Psoas muscle (tissue), 8 donors: ENCODE results near the gene MAPK10. TPM values are rescaled to one million over a fixed set of nuclear protein-coding genes. Genes with fewer than 3 reads are reported as not detected.

Experiments
- ATAC-seq, 4 donors: fragments of 200-7000 bp; cut with Tn5 transposase; one replicate each; pipeline ENCODE4 v1.9.1; 2020; ENCODE audit warnings: moderate library complexity in 3 of 4, mild to moderate bottlenecking in 2 of 4
- DNase-seq, 2 donors: peaks; one replicate each; pipeline ENCODE4 v3.0.0-alpha.2; 2020
- H3K27ac ChIP-seq: fragments of 200-600 bp; one replicate; pipeline ENCODE4 v1.8.0; 2022
- H3K27me3 ChIP-seq, 3 donors: fragments of 200-600 bp in 1 of 3; one replicate each; pipeline versions ENCODE4 v1.6.1 to v1.8.0; 2013 to 2022; ENCODE audit warnings: low read length in 2 of 3, mild to moderate bottlenecking in 2 of 3, moderate library complexity in 1 of 3; ENCODE audit not compliant: insufficient read depth in 3 of 3
- H3K36me3 ChIP-seq, 2 donors: fragments of 200-600 bp in 1 of 2; one replicate each; pipeline versions ENCODE4 v1.6.1 to v1.8.0; 2013 to 2022; ENCODE audit warnings: low read depth in 1 of 2, mild to moderate bottlenecking in 1 of 2, moderate library complexity in 1 of 2; ENCODE audit not compliant: insufficient read depth in 1 of 2
- H3K4me1 ChIP-seq: fragments of 200-600 bp; one replicate; pipeline ENCODE4 v1.8.0; 2022
- H3K4me3 ChIP-seq: fragments of 200-600 bp; one replicate; pipeline ENCODE4 v1.8.0; 2022; ENCODE audit warnings: mild to moderate bottlenecking
- H3K9me3 ChIP-seq: fragments of 200-600 bp; one replicate; pipeline ENCODE4 v1.8.0; 2022
- WGBS, 3 donors: extraction: QIAGEN DNeasy Blood & Tissue Kit; methylation state at CpG; one replicate each; pipeline versions ENCODE4 v1.1.6 to v1.1.7; 2013; 5-methylcytosine and 5-hydroxymethylcytosine counted together
- intact Hi-C, 2 donors: fragments of 100-400 bp; cut with DNase I; formaldehyde crosslinking; loops; one replicate each; pipeline versions ENCODE4 v1.11.0 to v1.14.2; 2022
- polyA plus RNA-seq, 3 donors: library from polyadenylated mRNA; stranded (reverse); fragments of 200-250 nt; gene quantifications; one replicate each; pipeline ENCODE4 v1.2.3, GENCODE V29; 2013
- total RNA-seq, 4 donors: library from RNA; stranded (reverse); fragmentation: NEBNext Ultra II Directional in 2 of 4; extraction: Animal tissue kit (Norgen Biotek cat#: 25700) in 2 of 4; gene quantifications; one replicate each; pipeline versions ENCODE4 v1.2.1 to v1.2.4, GENCODE V29; 2021 to 2023
- TF ChIP-seq, protein P1 (sequence below): fragments of 200-600 bp; IDR thresholded peaks from one replicate; pipeline ENCODE4 v1.8.0; 2022; ENCODE audit warnings: antibody characterized with exemption
- donor health status: healthy with polysubstance abuse.
- donor health status: DM: no; HTN: no; CAD: no; lungs with moderate emphysema.
- donor health status: Bipolar disorder and iron deficiency.
- donor health status: healthy.
- donor health status: DM: yes; HTN: yes; CAD: no.
- donor health status: DM: no; HTN: no; CAD: no.
- donor health status: DM: no; HTN: no; CAD: no.
- donor health status: DM: yes; HTN: yes; CAD: no.

The MAPK10 gene
- total and polyA plus RNA-seq, 7 donors = 0.22 to 7.6 (median 1.3) TPM

DNA sequence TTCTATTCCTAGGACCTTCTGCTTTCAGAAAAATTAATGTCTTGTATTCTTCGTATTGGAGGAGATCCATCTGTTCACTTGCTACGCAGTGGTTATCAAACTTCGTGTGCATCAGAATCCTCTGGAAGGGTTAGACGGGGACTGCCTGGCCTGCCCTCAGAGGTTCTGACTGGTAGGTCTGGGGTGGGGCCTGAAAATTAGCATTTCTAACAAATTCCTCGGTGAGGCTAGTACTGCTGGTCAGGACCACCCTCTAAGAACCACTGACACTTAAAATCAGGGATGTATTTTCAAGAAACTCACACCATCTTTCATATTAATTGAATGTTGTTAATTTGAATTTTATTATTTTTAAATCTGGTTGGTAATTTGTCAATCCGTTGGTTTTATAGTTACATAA lies 63.0 kb downstream of the MAPK10 start:
- intact Hi-C loops = no loop called here
- WGBS, 3 donors = 78% methylated on average over 6 of the region's 6 CpGs
- no peaks in the 10 kb centered on the region for H3K4me1 ChIP-seq
- H3K4me3 ChIP-seq = no peak overlapping the region
- DNase-seq (no peak), ATAC-seq (no peak)
- no peak overlapping the region for H3K27ac ChIP-seq
- H3K9me3 ChIP-seq = no peaks in the 10 kb centered on the region
- no peaks in the 10 kb centered on the region for H3K27me3 ChIP-seq
- no peaks in the 10 kb centered on the region for H3K36me3 ChIP-seq
- TF ChIP-seq, protein P1, sequence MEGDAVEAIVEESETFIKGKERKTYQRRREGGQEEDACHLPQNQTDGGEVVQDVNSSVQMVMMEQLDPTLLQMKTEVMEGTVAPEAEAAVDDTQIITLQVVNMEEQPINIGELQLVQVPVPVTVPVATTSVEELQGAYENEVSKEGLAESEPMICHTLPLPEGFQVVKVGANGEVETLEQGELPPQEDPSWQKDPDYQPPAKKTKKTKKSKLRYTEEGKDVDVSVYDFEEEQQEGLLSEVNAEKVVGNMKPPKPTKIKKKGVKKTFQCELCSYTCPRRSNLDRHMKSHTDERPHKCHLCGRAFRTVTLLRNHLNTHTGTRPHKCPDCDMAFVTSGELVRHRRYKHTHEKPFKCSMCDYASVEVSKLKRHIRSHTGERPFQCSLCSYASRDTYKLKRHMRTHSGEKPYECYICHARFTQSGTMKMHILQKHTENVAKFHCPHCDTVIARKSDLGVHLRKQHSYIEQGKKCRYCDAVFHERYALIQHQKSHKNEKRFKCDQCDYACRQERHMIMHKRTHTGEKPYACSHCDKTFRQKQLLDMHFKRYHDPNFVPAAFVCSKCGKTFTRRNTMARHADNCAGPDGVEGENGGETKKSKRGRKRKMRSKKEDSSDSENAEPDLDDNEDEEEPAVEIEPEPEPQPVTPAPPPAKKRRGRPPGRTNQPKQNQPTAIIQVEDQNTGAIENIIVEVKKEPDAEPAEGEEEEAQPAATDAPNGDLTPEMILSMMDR = no peak

DNA sequence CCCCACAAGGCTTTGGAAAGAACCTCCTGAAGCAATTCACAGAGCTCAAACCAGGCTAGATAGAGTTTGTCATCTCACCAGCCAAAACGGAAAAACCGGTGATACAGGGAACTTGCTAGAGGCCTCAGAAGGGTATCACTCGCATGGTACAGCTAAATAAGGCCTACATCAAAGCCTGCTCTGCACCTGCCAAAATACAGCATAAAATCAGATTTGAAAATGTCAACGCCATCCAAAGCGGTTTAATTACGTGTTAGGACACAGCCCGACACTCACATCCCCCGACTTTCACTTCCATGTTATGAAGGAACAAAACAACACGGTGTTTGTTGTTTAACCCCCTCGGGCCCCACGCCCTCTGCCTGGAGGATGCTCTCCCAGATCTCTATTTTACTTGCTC lies 65.0 kb downstream of the MAPK10 start:
- no peak for ATAC-seq
- no peaks in the 10 kb centered on the region for H3K9me3 ChIP-seq
- H3K4me1 ChIP-seq = no peaks in the 10 kb centered on the region
- H3K27me3 ChIP-seq = no peaks in the 10 kb centered on the region
- intact Hi-C loops = no loop called here
- TF ChIP-seq, protein P1 = no peak
- H3K27ac ChIP-seq = no peak overlapping the region
- WGBS, 3 donors = 72 to 82% (median 75%) methylated on average over 11 of the region's 11 CpGs
- H3K36me3 ChIP-seq = no peaks in the 10 kb centered on the region
- no peak for DNase-seq
- H3K4me3 ChIP-seq = no peak overlapping the region

DNA sequence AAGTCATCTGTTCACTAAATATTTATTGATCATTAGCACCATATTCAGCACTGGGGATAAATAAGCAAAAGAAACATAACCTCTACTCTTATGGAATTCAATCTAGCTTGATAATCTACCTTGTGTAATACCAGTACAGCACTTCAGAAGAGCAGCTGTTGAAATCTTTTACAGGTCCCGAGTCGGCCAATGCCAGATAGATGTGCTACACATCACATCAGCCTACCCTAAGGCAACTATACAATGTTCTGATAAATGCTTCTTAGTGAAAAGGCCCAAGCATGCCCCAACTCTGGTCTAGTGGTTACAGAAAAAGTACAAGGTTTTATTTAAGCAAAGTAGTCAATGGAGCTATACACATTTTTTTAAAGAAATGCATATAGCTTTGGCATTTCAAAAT lies 68.7 kb downstream of the MAPK10 start:
- 59 to 70% (median 60%) methylated on average over 2 of the region's 2 CpGs for WGBS, 3 donors
- Histone ChIP-seq H3K27me3 (no peaks in the 10 kb centered on the region), H3K9me3 (no peaks in the 10 kb centered on the region), H3K36me3 (no peaks in the 10 kb centered on the region), H3K4me1 (no peaks in the 10 kb centered on the region), H3K4me3 (no peak overlapping the region), H3K27ac (no peak overlapping the region)
- intact Hi-C loops = no loop called here
- TF ChIP-seq, protein P1 = no peak
- no peak for DNase-seq
- no peak for ATAC-seq

DNA sequence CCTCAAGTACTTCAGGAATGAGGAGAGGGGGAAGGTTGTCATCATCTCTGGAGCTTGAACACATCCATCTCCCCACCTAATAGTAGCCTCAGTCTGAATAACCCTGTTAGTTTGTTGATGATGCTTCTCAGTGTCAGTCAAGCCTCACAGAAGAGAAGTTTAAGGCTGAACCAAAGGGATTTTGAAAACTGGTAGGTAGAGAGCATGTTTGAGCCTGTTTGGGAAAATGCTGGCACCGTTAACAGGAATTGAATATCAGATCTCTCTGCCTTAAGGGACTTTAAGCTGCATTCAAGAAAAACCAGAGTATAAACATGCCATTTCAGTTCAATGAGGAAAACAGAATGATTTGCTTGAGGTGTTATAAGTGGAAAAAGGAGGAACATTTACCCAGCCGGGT lies 73.1 kb downstream of the MAPK10 start:
- WGBS, 3 donors = 57 to 65% (median 64%) methylated on average over 2 of the region's 2 CpGs
- intact Hi-C loops = no loop called here
- ATAC-seq (no peak), DNase-seq (no peak)
- H3K27me3 ChIP-seq = no peaks in the 10 kb centered on the region
- H3K4me1 ChIP-seq = no peaks in the 10 kb centered on the region
- H3K4me3 ChIP-seq = no peak overlapping the region
- no peaks in the 10 kb centered on the region for H3K36me3 ChIP-seq
- no peaks in the 10 kb centered on the region for H3K9me3 ChIP-seq
- no peak overlapping the region for H3K27ac ChIP-seq
- TF ChIP-seq, protein P1 = no peak

DNA sequence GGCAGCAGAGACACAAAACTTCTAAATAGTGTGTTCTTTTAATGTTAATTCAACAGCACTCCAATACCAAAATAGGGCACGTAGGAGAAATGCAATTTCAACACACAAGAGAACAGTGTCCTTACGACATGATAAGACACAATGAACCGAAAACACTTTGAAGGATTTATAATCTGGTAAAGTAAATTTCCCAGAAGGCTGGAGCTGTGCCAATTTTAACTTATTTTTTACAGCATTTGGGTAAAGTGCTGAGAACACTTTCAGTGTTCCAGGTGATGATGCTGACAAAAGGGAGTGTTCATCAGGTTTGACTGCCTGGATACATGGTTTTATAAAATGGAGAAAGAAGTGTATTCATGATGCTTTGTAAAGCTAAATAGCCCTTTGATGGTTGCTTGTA lies 76.5 kb downstream of the MAPK10 start:
- H3K27me3 ChIP-seq = no peaks in the 10 kb centered on the region
- DNase-seq (no peak), ATAC-seq (no peak)
- intact Hi-C loops = no loop called here
- TF ChIP-seq, protein P1 = no peak
- no peaks in the 10 kb centered on the region for H3K36me3 ChIP-seq
- no peak overlapping the region for H3K27ac ChIP-seq
- H3K9me3 ChIP-seq = no peaks in the 10 kb centered on the region
- H3K4me1 ChIP-seq = no peaks in the 10 kb centered on the region
- no peak overlapping the region for H3K4me3 ChIP-seq
- whole genome bisulfite sequencing, 3 donors = 69 to 77% (median 77%) methylated on average over 3 of the region's 3 CpGs
